ENCODE data around the gene TLE4. TPM values are rescaled to one million over a fixed set of nuclear protein-coding genes. Genes with fewer than 3 reads are reported as not detected.
A peak's percentile ranks its signal among the peaks of the same experiment; 100 is the strongest.

Gene TLE4
- total and polyA plus RNA-seq, 2 of the 4 experiments (the other 2 are of a cell fraction), result 68.0 to 78.1 TPM

DNA sequence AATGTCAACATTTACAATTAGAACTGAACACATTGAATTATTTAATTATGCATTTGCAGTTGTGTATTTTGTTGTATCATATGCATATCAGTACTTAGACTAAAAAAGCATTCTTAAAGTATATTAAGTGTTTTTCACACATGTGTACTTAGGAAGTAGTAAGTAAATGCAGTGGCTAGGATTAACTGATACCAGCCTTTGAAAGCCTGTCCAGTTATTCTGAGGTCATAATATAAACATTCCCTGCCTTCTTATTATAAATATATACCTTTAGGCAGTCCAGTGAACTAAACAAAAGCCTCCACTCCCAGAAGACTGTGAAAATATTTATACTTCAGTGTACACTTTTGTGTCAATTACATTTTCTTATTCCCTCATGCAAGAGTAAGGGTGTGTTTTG, 83.8 kb downstream of the TLE4 start:
- no peak overlapping the region for H3K27ac ChIP-seq (ENCODE audit: insufficient read depth, low read length)
- dilution Hi-C loops (cut with HindIII; ENCODE audit: low sequenced_read_pairs, unreplicated experiment), result no loop called here

More for the DNA sequence above, 83.8 kb downstream of the TLE4 start:
- Histone ChIP-seq H3K9ac (ENCODE audit: low read depth, low read length) (no peak overlapping the region), H2BK20ac (ENCODE audit: low read depth, low read length) (no peak overlapping the region), H2AK9ac (replicated peaks; ENCODE audit: low read depth, low read length, poor library complexity) (no peak overlapping the region), H2AK5ac (ENCODE audit: low read depth, low read length) (no peak overlapping the region), H3K4me3 (ENCODE audit: insufficient read depth, low read depth, low read length) (no peak overlapping the region), H2BK15ac (ENCODE audit: low read depth, low read length) (no peak overlapping the region), H3K27me3 (ENCODE audit: control insufficient read depth, insufficient read depth, low read length) (no peaks in the 10 kb centered on the region), H3K36me3 (ENCODE audit: control insufficient read depth, insufficient read depth, low read length) (peaks cover 2% of the 10 kb centered on the region), H4K91ac (ENCODE audit: insufficient read depth, low read depth, low read length) (no peak overlapping the region), H3K9me3 (ENCODE audit: control insufficient read depth, insufficient read depth, low read length) (no peaks in the 10 kb centered on the region), H3K9me1 (ENCODE audit: insufficient read depth, low read length) (peaks cover 6% of the 10 kb centered on the region; the same call in 1 of the 2 replicates), H3K18ac (ENCODE audit: low read depth, low read length) (no peak overlapping the region), H2BK120ac (ENCODE audit: low read depth, low read length) (no peak overlapping the region), H3K4me2 (ENCODE audit: low read depth, low read length) (peak overlapping the region; percentile 29; the same call in 1 of the 2 replicates), H3K4ac (ENCODE audit: low read depth, low read length) (no peak overlapping the region), H2BK5ac (ENCODE audit: low read depth, low read length, poor library complexity, severe bottlenecking) (no peak overlapping the region), H4K20me1 (ENCODE audit: insufficient read depth, low read length) (no peaks in the 10 kb centered on the region), H3K79me1 (ENCODE audit: low read depth in 1 of 2, low read length in 2 of 2) (peaks cover 8 to 41% of the 10 kb centered on the region in 2 experiments), H3K56ac (ENCODE audit: extremely low read depth, insufficient read depth, low read length) (no peak overlapping the region), H2AFZ (replicated peaks; ENCODE audit: low read length, poor library complexity) (no peak overlapping the region), H3K14ac (replicated peaks; ENCODE audit: low read depth, low read length) (no peak overlapping the region), H4K8ac (ENCODE audit: low read depth in 2 of 2, low read length in 2 of 2) (no peak overlapping the region), H3K23ac (ENCODE audit: low read depth, low read length) (no peak overlapping the region), H3K4me1 (ENCODE audit: control insufficient read depth, insufficient read depth, low read length) (peaks cover 14% of the 10 kb centered on the region), H4K5ac (ENCODE audit: low read depth, low read length) (no peak overlapping the region)
- ChIA-PET POLR2A (ENCODE audit: unreplicated experiment) (no interaction called here), CTCF (no interaction called here)
- no peak for TF ChIP-seq MXI1 (IDR thresholded peaks at IDR 0.05; ENCODE audit: borderline replicate concordance, low read depth, low read length)
- BruUV-seq (replicated peaks), result no TSS peak
- intact Hi-C loops (cut with micrococcal nuclease) (no loop called here), in situ Hi-C loops (cut with MboI; ENCODE audit: low sequenced_read_pairs) (no loop called here)
- DNase-seq, result peak; percentile 69
- peak; percentile 82 for ATAC-seq (ENCODE audit: low read depth)

All from IMR-90 (cell line).